Activated T-helper 1 cell treated with anti-CD3 and anti-CD28 coated beads, Interleukin-12 subunit alpha, Interleukin-12 subunit beta, Interleukin-2, Interleukin-4 antibody, amounts not matched to agents 30 ng/mL and 10 ng/mL and 1 ng/mL, durations not matched to agents 14 hours and 24 hours and 36 hours (primary cell): ENCODE data around the gene C10orf143. TPM values are rescaled to one million over a fixed set of nuclear protein-coding genes. Genes with fewer than 3 reads are reported as not detected.

Experiments used
- DNase-seq: peaks from one replicate; pipeline ENCODE4 v3.0.0; 2021; ENCODE audit warnings: low spot score
- H3K27ac Mint-ChIP-seq: one replicate; pipeline ENCODE4 v1.8.0; 2021; ENCODE audit warnings: mild to moderate bottlenecking, mixed read lengths
- H3K27me3 Mint-ChIP-seq: one replicate; pipeline ENCODE4 v1.8.0; 2022; ENCODE audit warnings: mild to moderate bottlenecking, moderate library complexity, mixed read lengths; ENCODE audit not compliant: insufficient read depth
- H3K36me3 Mint-ChIP-seq: one replicate; pipeline ENCODE4 v1.8.0; 2021; ENCODE audit warnings: low read depth, mixed read lengths
- H3K4me1 Mint-ChIP-seq: one replicate; pipeline ENCODE4 v1.8.0; 2021; ENCODE audit warnings: low read depth, mixed read lengths
- H3K4me3 Mint-ChIP-seq: one replicate; pipeline ENCODE4 v1.8.0; 2021; ENCODE audit warnings: mild to moderate bottlenecking, moderate library complexity, mixed read lengths
- H3K9me3 Mint-ChIP-seq: one replicate; pipeline ENCODE4 v1.8.0; 2021; ENCODE audit warnings: mixed read lengths
- intact Hi-C: fragments of 100-400 bp; cut with micrococcal nuclease; formaldehyde crosslinking; loops from one replicate; pipeline ENCODE4 v1.15.1; 2024
- total RNA-seq: library from RNA; stranded (reverse); gene quantifications from 2 replicates; pipeline ENCODE4 v1.2.3, GENCODE V29; 2022

Gene C10orf143
- total RNA-seq, 1 donor from 2014 or later: 3.3 TPM

GRCh38 chr10:130066743-130067142, 43.9 kb downstream of the C10orf143 start:
- no peak for DNase-seq
- Mint-ChIP-seq H3K4me1 (no peaks in the 10 kb centered on the region), H3K4me3 (no peak overlapping the region), H3K9me3 (no peaks in the 10 kb centered on the region), H3K27ac (no peak overlapping the region), H3K36me3 (no peaks in the 10 kb centered on the region), H3K27me3 (no peaks in the 10 kb centered on the region)
- intact Hi-C loops: no loop called here

GRCh38 chr10:130065251-130065650, 45.4 kb downstream of the C10orf143 start:
- H3K4me3 Mint-ChIP-seq: no peak overlapping the region
- H3K27me3 Mint-ChIP-seq: no peaks in the 10 kb centered on the region
- no peaks in the 10 kb centered on the region for H3K9me3 Mint-ChIP-seq
- H3K36me3 Mint-ChIP-seq: no peaks in the 10 kb centered on the region
- intact Hi-C loops: no loop called here
- no peaks in the 10 kb centered on the region for H3K4me1 Mint-ChIP-seq
- H3K27ac Mint-ChIP-seq: no peak overlapping the region
- no peak for DNase-seq

GRCh38 chr10:130064783-130065182, 45.8 kb downstream of the C10orf143 start:
- H3K27ac Mint-ChIP-seq: no peak overlapping the region

GRCh38 chr10:130062976-130063375, 47.7 kb downstream of the C10orf143 start:
- H3K27me3 Mint-ChIP-seq: no peaks in the 10 kb centered on the region
- intact Hi-C loops: no loop called here
- H3K4me1 Mint-ChIP-seq: no peaks in the 10 kb centered on the region
- no peaks in the 10 kb centered on the region for H3K36me3 Mint-ChIP-seq
- DNase-seq: no peak
- H3K4me3 Mint-ChIP-seq: no peak overlapping the region
- H3K27ac Mint-ChIP-seq: no peak overlapping the region
- no peaks in the 10 kb centered on the region for H3K9me3 Mint-ChIP-seq

More at GRCh38 chr10:130064783-130065182, 45.8 kb downstream of the C10orf143 start:
- H3K4me3 Mint-ChIP-seq: no peak overlapping the region
- H3K36me3 Mint-ChIP-seq: no peaks in the 10 kb centered on the region
- no peaks in the 10 kb centered on the region for H3K9me3 Mint-ChIP-seq
- intact Hi-C loops: no loop called here
- H3K27me3 Mint-ChIP-seq: no peaks in the 10 kb centered on the region
- H3K4me1 Mint-ChIP-seq: no peaks in the 10 kb centered on the region
- DNase-seq: no peak

GRCh38 chr10:130062201-130062600, 48.4 kb downstream of the C10orf143 start:
- Mint-ChIP-seq H3K36me3 (no peaks in the 10 kb centered on the region), H3K4me1 (no peaks in the 10 kb centered on the region), H3K9me3 (no peaks in the 10 kb centered on the region), H3K27me3 (no peaks in the 10 kb centered on the region), H3K27ac (no peak overlapping the region), H3K4me3 (no peak overlapping the region)
- DNase-seq: no peak
- intact Hi-C loops: no loop called here

- Mint-ChIP-seq H3K4me1 (no peaks in the 10 kb centered on the region), H3K36me3 (no peaks in the 10 kb centered on the region)
These were observed 48.9 kb downstream of the C10orf143 start for GRCh38 chr10:130061760-130062159.

GRCh38 chr10:130054021-130054420, 56.6 kb downstream of the C10orf143 start:
- DNase-seq: no peak
- Mint-ChIP-seq H3K4me1 (no peaks in the 10 kb centered on the region), H3K27me3 (no peaks in the 10 kb centered on the region), H3K36me3 (no peaks in the 10 kb centered on the region), H3K27ac (no peak overlapping the region), H3K4me3 (no peak overlapping the region), H3K9me3 (peaks cover 6% of the 10 kb centered on the region)
- intact Hi-C loops: no loop called here

More at GRCh38 chr10:130061760-130062159, 48.9 kb downstream of the C10orf143 start:
- no peak for DNase-seq
- intact Hi-C loops: no loop called here
- no peaks in the 10 kb centered on the region for H3K9me3 Mint-ChIP-seq
- H3K4me3 Mint-ChIP-seq: no peak overlapping the region
- H3K27me3 Mint-ChIP-seq: no peaks in the 10 kb centered on the region
- H3K27ac Mint-ChIP-seq: no peak overlapping the region

GRCh38 chr10:130053561-130053960, 57.1 kb downstream of the C10orf143 start:
- no peak for DNase-seq
- intact Hi-C loops: no loop called here
- Mint-ChIP-seq H3K4me3 (no peak overlapping the region), H3K27ac (no peak overlapping the region), H3K4me1 (no peaks in the 10 kb centered on the region), H3K27me3 (no peaks in the 10 kb centered on the region), H3K9me3 (peaks cover 6% of the 10 kb centered on the region), H3K36me3 (no peaks in the 10 kb centered on the region)

- Mint-ChIP-seq H3K4me3 (no peak overlapping the region), H3K36me3 (no peaks in the 10 kb centered on the region), H3K4me1 (no peaks in the 10 kb centered on the region), H3K27ac (no peak overlapping the region), H3K9me3 (peaks cover 6% of the 10 kb centered on the region), H3K27me3 (no peaks in the 10 kb centered on the region)
- intact Hi-C loops: no loop called here
- no peak for DNase-seq
These were observed 58.4 kb downstream of the C10orf143 start for GRCh38 chr10:130052193-130052592.

- no peak overlapping the region for H3K27ac Mint-ChIP-seq
- intact Hi-C loops: no loop called here
- no peaks in the 10 kb centered on the region for H3K4me1 Mint-ChIP-seq
- no peaks in the 10 kb centered on the region for H3K36me3 Mint-ChIP-seq
- DNase-seq: no peak
- H3K4me3 Mint-ChIP-seq: no peak overlapping the region
- peaks cover 6% of the 10 kb centered on the region for H3K9me3 Mint-ChIP-seq
- H3K27me3 Mint-ChIP-seq: no peaks in the 10 kb centered on the region
These were observed 59.9 kb downstream of the C10orf143 start for GRCh38 chr10:130050721-130051120.

- Mint-ChIP-seq H3K27ac (no peak overlapping the region), H3K4me3 (no peak overlapping the region), H3K27me3 (no peaks in the 10 kb centered on the region), H3K9me3 (peaks cover 6% of the 10 kb centered on the region), H3K4me1 (no peaks in the 10 kb centered on the region), H3K36me3 (no peaks in the 10 kb centered on the region)
- DNase-seq: no peak
- intact Hi-C loops: no loop called here
These were observed 60.6 kb downstream of the C10orf143 start for GRCh38 chr10:130049987-130050386.

- Mint-ChIP-seq H3K36me3 (no peaks in the 10 kb centered on the region), H3K4me1 (no peaks in the 10 kb centered on the region), H3K27ac (no peak overlapping the region), H3K9me3 (peaks cover 4% of the 10 kb centered on the region), H3K27me3 (no peaks in the 10 kb centered on the region), H3K4me3 (no peak overlapping the region)
- intact Hi-C loops: no loop called here
- DNase-seq: no peak
These were observed 61.4 kb downstream of the C10orf143 start for GRCh38 chr10:130049244-130049643.

- no peaks in the 10 kb centered on the region for H3K4me1 Mint-ChIP-seq
- H3K27ac Mint-ChIP-seq: no peak overlapping the region
- H3K36me3 Mint-ChIP-seq: no peaks in the 10 kb centered on the region
- H3K27me3 Mint-ChIP-seq: no peaks in the 10 kb centered on the region
- intact Hi-C loops: no loop called here
- no peaks in the 10 kb centered on the region for H3K9me3 Mint-ChIP-seq
- H3K4me3 Mint-ChIP-seq: no peak overlapping the region
- no peak for DNase-seq
These were observed 62.5 kb downstream of the C10orf143 start for GRCh38 chr10:130048081-130048480.

- H3K27me3 Mint-ChIP-seq: no peaks in the 10 kb centered on the region
- no peaks in the 10 kb centered on the region for H3K9me3 Mint-ChIP-seq
- H3K27ac Mint-ChIP-seq: no peak overlapping the region
- H3K4me3 Mint-ChIP-seq: no peak overlapping the region
- no peaks in the 10 kb centered on the region for H3K36me3 Mint-ChIP-seq
- no peaks in the 10 kb centered on the region for H3K4me1 Mint-ChIP-seq
- intact Hi-C loops: no loop called here
- DNase-seq: no peak
These were observed 63.3 kb downstream of the C10orf143 start for GRCh38 chr10:130047336-130047735.
